Memory B cell (primary cell): Measurements from ENCODE around the gene TNPO3.

Source experiments
- ATAC-seq: fragments of 150-1000 bp; cut with Tn5 transposase; 2 replicates; pipeline ENCODE4 v1.10.0; 2021; ENCODE audit warnings: low read depth, mild to moderate bottlenecking, moderate library complexity
- DNase-seq, 2 donors: peaks; one replicate each; pipeline ENCODE4 v3.0.0; 2022; ENCODE audit warnings: low spot score in 2 of 2
- H3K27ac Mint-ChIP-seq: one replicate; pipeline ENCODE4 v1.8.0; 2022; ENCODE audit warnings: mild to moderate bottlenecking, moderate library complexity, mixed read lengths
- H3K27me3 Mint-ChIP-seq: one replicate; pipeline ENCODE4 v1.8.0; 2022; ENCODE audit warnings: mixed read lengths
- H3K36me3 Mint-ChIP-seq: one replicate; pipeline ENCODE4 v1.8.0; 2022; ENCODE audit warnings: mild to moderate bottlenecking, mixed read lengths
- H3K4me1 Mint-ChIP-seq: one replicate; pipeline ENCODE4 v1.8.0; 2022; ENCODE audit warnings: mixed read lengths
- H3K4me3 Mint-ChIP-seq: one replicate; pipeline ENCODE4 v1.8.0; 2022; ENCODE audit warnings: mild to moderate bottlenecking, moderate library complexity, mixed read lengths
- H3K9me3 Mint-ChIP-seq: one replicate; pipeline ENCODE4 v1.8.0; 2022; ENCODE audit warnings: mixed read lengths

Gene TNPO3

DNA sequence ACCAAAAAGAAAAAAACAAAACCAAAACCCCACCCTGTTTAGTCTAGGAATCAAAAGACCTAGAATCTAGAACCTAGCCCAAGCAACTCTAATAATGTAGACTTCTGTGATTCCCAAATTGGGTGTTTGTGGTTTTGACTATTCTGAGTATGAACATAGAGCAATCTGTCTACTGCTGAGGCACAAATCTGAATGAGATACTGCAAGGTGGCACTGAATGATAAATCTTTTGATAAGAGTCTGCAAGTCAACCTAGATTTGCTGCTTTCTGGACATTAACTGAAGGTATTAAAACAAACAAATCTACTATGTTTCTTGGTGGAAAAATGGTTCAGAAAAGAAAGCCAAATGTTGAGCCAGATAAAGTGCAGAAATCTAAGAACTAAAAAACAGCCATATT, 66.5 kb downstream of the TNPO3 start:
- Mint-ChIP-seq H3K9me3 (no peaks in the 10 kb centered on the region), H3K27ac (no peak overlapping the region), H3K4me3 (no peak overlapping the region), H3K4me1 (no peaks in the 10 kb centered on the region), H3K36me3 (peaks cover 30% of the 10 kb centered on the region), H3K27me3 (no peaks in the 10 kb centered on the region)
- ATAC-seq (no peak), DNase-seq (no peak)

DNA sequence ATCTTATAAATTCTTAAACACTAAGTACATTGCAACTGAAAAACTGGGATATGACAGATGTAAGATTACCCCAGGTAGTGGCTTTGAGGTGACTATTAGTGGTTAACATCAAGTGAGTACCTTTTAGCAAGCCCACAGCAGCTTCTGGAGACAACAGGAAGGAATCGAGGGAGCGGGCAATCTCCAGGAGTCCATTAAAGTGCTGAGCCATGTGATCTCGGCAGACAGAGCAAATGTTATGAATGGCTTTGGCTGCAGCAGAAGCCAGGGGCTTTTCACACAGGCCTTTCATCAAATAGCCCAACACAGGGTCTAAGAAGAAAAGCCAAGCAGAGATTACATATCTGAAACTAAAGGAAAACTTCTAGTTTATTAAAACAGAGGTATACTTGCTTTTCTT, 68.3 kb downstream of the TNPO3 start:
- peaks cover 36% of the 10 kb centered on the region for H3K36me3 Mint-ChIP-seq

GRCh38 chr7:128985660-128986059, 69.3 kb downstream of the TNPO3 start:
- H3K36me3 Mint-ChIP-seq = peaks cover 38% of the 10 kb centered on the region
- H3K9me3 Mint-ChIP-seq = no peaks in the 10 kb centered on the region
- DNase-seq (no peak), ATAC-seq (no peak)
- H3K27ac Mint-ChIP-seq = no peak overlapping the region
- H3K4me1 Mint-ChIP-seq = no peaks in the 10 kb centered on the region
- H3K27me3 Mint-ChIP-seq = no peaks in the 10 kb centered on the region
- H3K4me3 Mint-ChIP-seq = no peak overlapping the region

More for the DNA sequence above, 68.3 kb downstream of the TNPO3 start:
- H3K9me3 Mint-ChIP-seq = no peaks in the 10 kb centered on the region
- ATAC-seq (no peak), DNase-seq (no peak)
- no peaks in the 10 kb centered on the region for H3K4me1 Mint-ChIP-seq
- no peaks in the 10 kb centered on the region for H3K27me3 Mint-ChIP-seq
- H3K4me3 Mint-ChIP-seq = no peak overlapping the region
- peak overlapping the region; percentile 68 for H3K27ac Mint-ChIP-seq

DNA sequence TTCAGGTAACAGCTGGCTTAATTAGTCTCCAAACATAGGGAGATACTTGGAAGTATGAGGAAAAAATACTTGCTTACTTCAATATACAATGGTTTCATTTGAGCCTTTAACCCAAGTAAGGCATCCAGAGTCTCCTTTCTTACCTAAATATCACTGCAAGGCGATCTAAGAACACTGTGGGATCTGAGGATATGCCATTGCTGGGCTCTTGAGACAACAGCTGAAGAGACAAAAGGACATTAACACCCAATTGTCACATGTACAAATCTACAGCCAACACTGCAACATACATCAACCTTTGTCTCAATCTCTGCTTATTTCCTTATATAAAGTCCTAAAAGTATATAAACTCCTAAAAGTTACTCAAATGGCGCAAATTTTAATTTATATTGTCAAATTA, 72.8 kb downstream of the TNPO3 start:
- no peak for DNase-seq
- Mint-ChIP-seq H3K36me3 (peaks cover 42% of the 10 kb centered on the region), H3K4me3 (no peak overlapping the region), H3K27me3 (no peaks in the 10 kb centered on the region), H3K4me1 (no peaks in the 10 kb centered on the region), H3K9me3 (no peaks in the 10 kb centered on the region), H3K27ac (peak overlapping the region; percentile 35)
- no peak for ATAC-seq

DNA sequence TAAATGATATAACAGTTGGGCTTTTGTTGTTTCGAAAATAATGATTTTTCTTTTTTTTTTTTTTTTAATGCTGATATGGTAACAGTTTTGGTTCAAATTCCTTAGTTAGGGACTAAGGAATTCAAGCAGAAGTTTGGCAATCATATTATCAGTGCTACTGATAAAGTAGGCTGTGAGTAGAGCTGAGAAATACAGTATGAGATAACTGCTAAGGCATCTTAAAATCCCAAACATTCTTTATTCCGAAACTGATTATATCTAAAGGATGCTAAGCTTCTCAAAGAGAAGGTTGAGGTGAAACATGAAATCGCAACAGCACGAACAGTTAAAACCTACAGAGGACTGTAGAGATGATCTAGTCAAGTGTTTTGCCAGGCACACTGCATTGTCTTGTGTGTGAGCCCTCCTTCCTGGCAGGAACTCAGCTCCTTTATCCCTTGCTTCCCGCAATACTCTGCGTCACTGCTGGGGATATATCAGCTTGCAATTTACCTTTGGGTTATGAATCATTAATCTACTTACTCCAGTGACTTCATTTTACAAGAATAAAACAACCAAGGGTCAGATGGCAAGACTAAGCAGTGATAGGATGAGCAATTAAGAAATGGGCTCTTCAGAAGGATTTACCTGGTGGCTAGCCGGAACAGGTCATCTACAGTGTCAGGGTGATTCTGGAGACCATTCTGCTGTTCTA, 80.5 kb downstream of the TNPO3 start:
- ATAC-seq (no peak), DNase-seq (no peak)
- Mint-ChIP-seq H3K4me1 (no peaks in the 10 kb centered on the region), H3K9me3 (no peaks in the 10 kb centered on the region), H3K4me3 (no peak overlapping the region), H3K27ac (peak overlapping the region; percentile 60), H3K27me3 (no peaks in the 10 kb centered on the region), H3K36me3 (peaks cover 34% of the 10 kb centered on the region)

GRCh38 chr7:128968624-128969023, 86.3 kb downstream of the TNPO3 start:
- Mint-ChIP-seq H3K36me3 (peaks cover 26% of the 10 kb centered on the region), H3K27ac (peak overlapping the region; percentile 56)
- ATAC-seq = no peak

DNA sequence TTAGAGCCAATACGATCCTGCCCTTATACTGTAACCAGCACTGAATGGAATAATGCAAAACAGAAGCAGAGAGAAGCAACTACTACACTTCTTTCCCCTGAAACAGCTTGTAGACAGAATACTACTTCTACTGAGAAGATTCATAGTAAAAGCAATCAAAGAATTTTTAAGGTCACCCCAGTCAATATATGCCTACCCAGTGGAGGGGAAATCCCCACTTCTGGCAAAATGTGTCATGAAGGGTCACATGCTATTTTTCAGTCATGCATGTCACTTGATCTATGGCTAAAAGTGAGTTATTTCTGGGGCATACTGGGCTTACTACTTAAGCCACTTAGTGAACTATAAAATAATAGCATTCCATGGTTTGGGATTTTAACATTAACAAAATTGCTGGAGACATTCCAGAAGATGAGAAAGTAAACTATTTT, 91.6 kb downstream of the TNPO3 start:
- peak; percentile 97 for ATAC-seq
- H3K4me3 Mint-ChIP-seq = no peak overlapping the region
- peaks cover 41% of the 10 kb centered on the region for H3K36me3 Mint-ChIP-seq
- H3K9me3 Mint-ChIP-seq = no peaks in the 10 kb centered on the region
- H3K27ac Mint-ChIP-seq = peak overlapping the region; percentile 93
- H3K27me3 Mint-ChIP-seq = no peaks in the 10 kb centered on the region
- peaks cover 16% of the 10 kb centered on the region for H3K4me1 Mint-ChIP-seq
- peak in 1 of 2 donors; percentile 56 for DNase-seq

More at GRCh38 chr7:128968624-128969023, 86.3 kb downstream of the TNPO3 start:
- Mint-ChIP-seq H3K4me1 (peaks cover 3% of the 10 kb centered on the region), H3K9me3 (no peaks in the 10 kb centered on the region), H3K4me3 (no peak overlapping the region), H3K27me3 (no peaks in the 10 kb centered on the region)
- DNase-seq = no peak

DNA sequence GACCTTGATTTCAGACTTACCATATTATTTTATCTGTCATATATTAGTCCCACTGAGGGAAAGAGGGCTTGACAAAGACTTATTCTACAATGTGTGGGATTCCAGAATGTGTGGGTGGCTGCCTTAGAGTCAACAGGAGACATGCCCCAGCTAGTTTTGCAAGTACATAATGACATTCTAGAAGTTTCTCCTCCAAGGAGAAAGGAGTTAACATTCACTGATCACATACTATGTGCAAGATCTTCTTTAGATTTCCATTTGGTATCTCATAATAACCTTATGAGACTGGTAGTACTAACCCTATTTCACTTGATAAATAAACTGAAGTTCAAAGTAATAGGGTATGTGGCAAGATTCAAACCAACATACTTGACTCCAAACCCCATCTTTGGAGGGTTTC, 92.0 kb downstream of the TNPO3 start:
- Mint-ChIP-seq H3K4me1 (peaks cover 16% of the 10 kb centered on the region), H3K36me3 (peaks cover 41% of the 10 kb centered on the region), H3K4me3 (no peak overlapping the region), H3K27ac (peak overlapping the region; percentile 93), H3K27me3 (no peaks in the 10 kb centered on the region), H3K9me3 (no peaks in the 10 kb centered on the region)
- DNase-seq = no peak
- no peak for ATAC-seq

DNA sequence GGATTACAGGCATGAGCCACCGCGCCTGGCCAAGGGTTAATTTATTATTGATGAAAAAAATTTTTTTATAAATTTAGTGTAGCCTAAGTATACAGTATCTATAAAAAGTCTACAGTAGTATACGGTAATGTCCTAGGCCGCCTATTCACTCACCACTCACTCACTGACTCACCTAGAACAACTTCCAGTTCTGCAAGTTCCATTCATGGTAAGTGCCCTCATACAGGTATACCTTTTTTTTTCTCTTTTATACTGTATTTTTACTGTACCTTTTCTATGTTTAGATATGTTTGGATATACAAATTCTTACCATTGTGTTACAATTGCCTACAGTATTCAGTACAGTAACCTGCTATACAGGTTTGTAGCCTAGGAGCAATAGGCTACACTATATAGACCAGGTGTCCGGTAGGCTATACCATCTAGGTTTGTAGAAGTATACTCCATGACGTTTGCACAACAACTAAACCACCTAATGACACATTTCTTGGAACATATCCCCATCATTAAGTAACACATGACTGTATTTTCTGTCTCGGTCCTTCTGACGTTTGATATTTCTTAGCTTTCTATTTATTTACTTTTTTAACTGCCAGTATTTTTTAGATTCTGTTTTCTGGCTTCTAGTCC, 93.8 kb downstream of the TNPO3 start:
- ATAC-seq (no peak), DNase-seq (no peak)
- no peak overlapping the region for H3K4me3 Mint-ChIP-seq
- peaks cover 45% of the 10 kb centered on the region for H3K36me3 Mint-ChIP-seq
- no peaks in the 10 kb centered on the region for H3K27me3 Mint-ChIP-seq
- H3K9me3 Mint-ChIP-seq = no peaks in the 10 kb centered on the region
- H3K4me1 Mint-ChIP-seq = peaks cover 18% of the 10 kb centered on the region
- H3K27ac Mint-ChIP-seq = peak overlapping the region; percentile 93

- peak overlapping the region; percentile 98 for H3K27ac Mint-ChIP-seq
Measured at GRCh38 chr7:128959296-128959695, 95.6 kb downstream of the TNPO3 start.

DNA sequence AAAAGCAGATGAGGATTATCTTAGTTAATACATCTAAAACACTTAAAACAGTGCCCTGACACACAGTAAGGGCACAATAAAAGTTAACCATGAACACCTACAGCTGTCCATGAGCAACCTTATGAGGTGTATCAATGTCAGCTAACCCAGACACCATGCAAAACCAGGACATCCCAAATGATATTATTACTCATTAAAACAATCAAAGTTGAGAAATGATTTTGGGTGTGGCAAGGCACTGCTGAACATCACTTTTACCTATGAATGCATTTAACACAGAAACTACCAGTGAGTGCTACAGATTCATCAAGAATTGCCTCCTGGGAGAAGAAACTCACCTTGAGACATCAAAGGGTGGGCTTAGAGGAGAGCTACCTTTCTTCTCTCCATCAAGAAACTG, 98.9 kb downstream of the TNPO3 start:
- no peaks in the 10 kb centered on the region for H3K27me3 Mint-ChIP-seq
- no peak overlapping the region for H3K4me3 Mint-ChIP-seq
- peaks cover 31% of the 10 kb centered on the region for H3K36me3 Mint-ChIP-seq
- no peaks in the 10 kb centered on the region for H3K9me3 Mint-ChIP-seq
- H3K4me1 Mint-ChIP-seq = peaks cover 25% of the 10 kb centered on the region
- H3K27ac Mint-ChIP-seq = peak overlapping the region; percentile 98
- DNase-seq = no peak
- no peak for ATAC-seq

More at GRCh38 chr7:128959296-128959695, 95.6 kb downstream of the TNPO3 start:
- Mint-ChIP-seq H3K4me1 (peaks cover 25% of the 10 kb centered on the region), H3K9me3 (no peaks in the 10 kb centered on the region), H3K27me3 (no peaks in the 10 kb centered on the region), H3K4me3 (no peak overlapping the region), H3K36me3 (peaks cover 36% of the 10 kb centered on the region)
- ATAC-seq (no peak), DNase-seq (no peak)

DNA sequence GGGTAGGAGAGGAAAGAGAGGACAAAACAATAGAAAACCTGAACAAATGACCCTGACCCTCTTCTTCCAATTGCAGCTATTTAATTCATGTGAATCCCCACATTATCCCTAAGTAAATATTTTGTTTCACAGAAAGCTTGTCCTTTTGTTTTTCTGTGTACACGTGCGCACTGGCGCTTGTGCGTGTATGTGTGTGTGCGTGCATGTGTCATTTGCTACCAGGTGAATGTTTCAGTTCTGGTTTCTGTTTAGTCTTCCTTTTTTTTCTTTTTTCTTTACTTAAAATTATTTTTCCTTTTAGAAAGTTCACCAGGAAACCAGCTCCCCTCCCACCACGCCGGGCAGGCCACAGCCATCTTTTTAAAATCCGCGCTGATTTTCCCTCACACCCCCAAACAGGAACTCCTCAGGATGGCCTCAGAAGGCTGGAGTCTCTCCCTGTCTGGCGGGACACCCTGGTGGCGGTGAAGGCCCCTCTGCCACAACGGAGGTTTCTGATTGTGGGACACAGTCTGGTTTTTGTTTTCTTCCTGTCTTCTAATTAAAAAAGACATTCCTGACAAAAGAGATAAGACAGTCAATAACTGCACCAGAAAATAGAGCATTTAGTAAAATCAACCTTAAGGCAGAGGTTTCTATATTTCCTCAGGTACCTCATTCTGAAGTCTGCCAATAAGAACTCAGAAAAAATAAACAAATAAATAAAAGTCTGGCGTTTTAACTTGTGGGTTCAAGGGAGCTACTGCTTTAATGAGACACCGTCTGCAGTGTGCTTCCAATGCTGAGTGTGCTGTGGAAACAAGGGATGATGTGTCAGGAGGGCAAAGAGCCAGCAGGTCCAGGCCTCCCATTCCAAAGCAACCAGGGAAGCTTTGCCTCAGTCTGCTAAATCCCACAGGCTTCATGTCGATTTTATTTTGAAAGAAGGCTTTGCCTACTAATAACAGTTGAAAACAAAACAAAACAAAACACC, 99.8 kb downstream of the TNPO3 start:
- ATAC-seq (peak; percentile 93), DNase-seq (peak in 1 of 2 donors; percentile 46)
- Mint-ChIP-seq H3K4me3 (peak overlapping the region; percentile 71), H3K27me3 (no peaks in the 10 kb centered on the region), H3K36me3 (peaks cover 37% of the 10 kb centered on the region), H3K9me3 (no peaks in the 10 kb centered on the region), H3K4me1 (peaks cover 25% of the 10 kb centered on the region), H3K27ac (peak overlapping the region; percentile 98)

- no peaks in the 10 kb centered on the region for H3K27me3 Mint-ChIP-seq
- H3K4me3 Mint-ChIP-seq = no peak overlapping the region
- H3K4me1 Mint-ChIP-seq = peaks cover 25% of the 10 kb centered on the region
- DNase-seq (no peak), ATAC-seq (no peak)
- peaks cover 33% of the 10 kb centered on the region for H3K36me3 Mint-ChIP-seq
- peak overlapping the region; percentile 98 for H3K27ac Mint-ChIP-seq
- no peaks in the 10 kb centered on the region for H3K9me3 Mint-ChIP-seq
Measured at GRCh38 chr7:128954150-128954549, 100.8 kb downstream of the TNPO3 start.

DNA sequence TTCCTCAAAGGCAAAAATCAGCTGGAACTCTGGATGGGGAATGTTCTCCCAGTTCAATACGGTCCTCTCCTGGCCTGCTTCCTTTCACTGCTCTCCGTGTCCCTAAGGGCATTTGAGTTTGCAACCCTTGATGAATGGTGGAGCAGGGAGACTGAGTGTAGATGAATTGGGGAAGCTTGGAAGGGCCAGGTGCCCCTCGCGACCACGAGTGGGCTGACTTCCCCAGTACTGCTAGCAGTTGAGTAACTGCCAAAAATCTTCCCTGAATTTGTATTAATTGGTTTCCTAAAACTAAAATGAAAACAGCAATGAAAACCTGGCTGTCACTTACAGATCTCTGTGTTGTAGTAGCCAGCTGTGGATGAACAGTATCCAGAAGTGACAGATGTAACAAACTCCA, 103.6 kb downstream of the TNPO3 start:
- Mint-ChIP-seq H3K36me3 (peaks cover 29% of the 10 kb centered on the region), H3K27ac (peak overlapping the region; percentile 50), H3K27me3 (no peaks in the 10 kb centered on the region), H3K4me3 (no peak overlapping the region), H3K4me1 (peaks cover 27% of the 10 kb centered on the region), H3K9me3 (no peaks in the 10 kb centered on the region)
- ATAC-seq (no peak), DNase-seq (no peak)
